NK-92 (cell line): Measurements from ENCODE around the gene RSPH9.

ENCODE experiments used
- DNase-seq: peaks from one replicate; lab custom pipeline; 2025; ENCODE audit not compliant: unreplicated experiment; lab: John Stamatoyannopoulos, UW

The RSPH9 gene

DNA sequence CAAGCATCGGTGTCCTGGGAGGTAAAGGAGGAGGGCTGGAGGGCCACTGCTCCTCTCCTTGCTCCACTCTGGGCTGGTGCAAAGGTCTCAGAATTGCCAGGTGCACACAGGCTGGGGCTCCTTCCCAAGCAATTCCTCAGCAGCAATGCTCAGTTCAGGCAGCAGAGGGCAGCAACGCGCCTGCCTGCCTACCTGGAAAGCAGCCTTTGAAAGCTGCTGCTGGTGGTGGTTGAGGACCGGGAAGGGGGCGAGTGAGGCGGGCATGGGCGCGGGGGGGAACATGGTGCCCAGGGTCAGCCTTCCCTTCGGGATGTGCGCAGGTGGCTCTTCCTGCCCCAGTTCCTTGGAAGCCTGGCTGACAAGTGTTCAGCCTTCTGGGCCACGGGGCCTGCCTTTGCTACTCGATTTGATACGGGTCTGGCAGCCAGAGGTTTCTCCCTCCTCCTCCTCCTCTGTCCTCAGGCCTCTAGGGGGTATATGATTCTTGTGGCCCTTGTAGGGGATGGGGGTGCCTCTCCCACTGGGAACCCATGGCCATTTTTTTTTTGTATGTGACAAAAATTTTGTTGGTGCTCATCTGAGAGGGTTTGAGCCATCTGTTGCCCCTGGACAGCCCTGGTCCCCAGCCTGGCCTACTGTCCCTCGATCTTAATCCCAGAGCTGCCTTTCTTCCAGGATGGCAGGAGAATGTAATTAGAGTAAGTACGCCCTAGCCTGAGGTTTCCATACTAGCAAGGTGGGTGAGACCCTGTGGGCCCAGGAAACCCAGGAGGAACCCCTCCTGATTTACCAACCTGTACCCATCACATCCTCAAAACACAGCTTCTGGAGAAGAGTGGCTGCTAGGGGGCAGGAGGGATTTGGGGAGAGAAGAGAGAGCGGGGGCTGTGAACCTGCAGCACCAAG, 22.7 kb downstream of the RSPH9 start:
- DNase-seq, result no peak

DNA sequence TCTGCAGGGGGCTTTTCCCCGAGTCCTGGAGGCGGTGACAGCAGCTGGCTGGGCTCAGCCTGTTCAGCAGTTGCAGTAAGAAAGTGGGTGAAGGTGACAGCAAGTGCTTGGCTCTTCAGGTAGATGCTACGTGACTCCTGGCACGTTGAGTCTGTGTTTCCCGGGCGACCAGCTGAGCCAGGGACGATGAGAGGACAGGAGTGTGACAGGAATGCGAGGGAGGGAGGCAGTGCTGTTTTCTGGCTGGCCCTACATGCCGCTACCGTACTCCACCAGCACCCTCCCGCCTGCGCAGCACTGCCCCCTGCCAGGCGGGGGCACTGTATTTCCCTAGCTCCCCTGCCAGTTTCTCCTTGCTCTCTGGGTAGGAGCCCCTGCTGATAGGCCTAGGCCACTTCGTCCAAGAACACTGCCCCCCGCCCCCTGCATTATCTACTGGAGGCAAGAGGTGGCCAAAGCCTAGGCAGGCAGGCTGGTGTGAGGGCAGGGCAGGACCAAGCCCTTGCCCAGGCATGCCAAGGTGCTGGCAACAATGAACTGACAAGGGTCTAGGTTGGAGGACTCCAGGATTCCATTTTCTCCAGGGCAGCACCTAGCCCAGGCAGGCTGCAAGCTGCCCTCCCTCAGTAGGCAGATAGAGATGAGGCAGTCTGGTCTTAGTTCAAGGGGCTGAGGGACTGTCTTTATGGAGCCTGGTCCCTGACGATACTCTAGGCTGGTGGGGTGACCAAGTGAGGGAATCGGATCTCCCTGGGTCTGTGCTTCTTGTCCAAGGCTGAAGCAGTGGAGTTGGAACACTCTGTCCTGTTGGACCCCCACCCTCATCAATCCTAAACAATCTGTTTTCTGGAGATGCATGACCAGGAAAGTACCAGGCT, 23.6 kb downstream of the RSPH9 start:
- DNase-seq, result no peak

DNA sequence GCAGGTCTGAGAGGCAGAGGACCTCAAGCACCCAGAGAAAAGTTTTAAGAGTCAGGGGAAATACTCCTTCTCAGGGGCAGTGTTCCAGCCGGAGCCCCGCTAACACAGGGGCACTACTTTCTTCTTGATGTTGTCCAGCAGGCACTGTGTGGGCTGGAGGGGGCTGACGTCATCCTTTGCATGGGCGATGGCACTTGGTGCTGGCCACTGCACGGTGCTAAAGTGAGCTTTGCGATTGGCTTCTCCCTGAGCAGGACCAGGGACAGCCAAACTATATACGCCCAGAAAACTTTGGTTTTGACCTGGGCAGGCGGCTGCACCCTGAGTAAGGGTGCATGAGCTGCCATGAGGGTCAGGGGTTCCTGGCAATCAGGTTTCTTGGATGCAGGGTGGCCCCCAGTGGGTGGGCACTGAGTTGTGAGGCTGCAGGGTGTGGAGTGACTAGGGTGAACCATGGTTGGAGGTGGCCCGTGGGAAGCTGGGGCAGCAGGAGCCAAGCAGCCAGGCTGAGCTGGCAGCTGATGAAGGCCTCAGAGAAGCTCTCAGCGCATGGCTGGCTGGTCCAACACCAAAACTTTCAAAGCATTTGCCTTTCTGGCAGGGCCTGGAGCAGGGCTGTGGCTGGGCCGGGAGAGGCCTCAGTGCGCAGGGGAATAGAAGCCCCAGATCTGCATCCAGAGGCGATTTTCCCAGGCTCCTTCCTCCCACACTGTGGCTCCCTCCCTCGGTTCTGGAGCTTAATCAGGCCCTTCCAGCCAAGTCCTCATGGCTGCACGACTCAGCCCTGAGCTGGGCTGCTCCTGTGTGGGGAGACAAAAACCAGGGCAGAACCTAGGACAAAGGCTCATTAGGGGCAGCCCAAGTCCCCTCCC, 24.4 kb downstream of the RSPH9 start:
- DNase-seq, result no peak

DNA sequence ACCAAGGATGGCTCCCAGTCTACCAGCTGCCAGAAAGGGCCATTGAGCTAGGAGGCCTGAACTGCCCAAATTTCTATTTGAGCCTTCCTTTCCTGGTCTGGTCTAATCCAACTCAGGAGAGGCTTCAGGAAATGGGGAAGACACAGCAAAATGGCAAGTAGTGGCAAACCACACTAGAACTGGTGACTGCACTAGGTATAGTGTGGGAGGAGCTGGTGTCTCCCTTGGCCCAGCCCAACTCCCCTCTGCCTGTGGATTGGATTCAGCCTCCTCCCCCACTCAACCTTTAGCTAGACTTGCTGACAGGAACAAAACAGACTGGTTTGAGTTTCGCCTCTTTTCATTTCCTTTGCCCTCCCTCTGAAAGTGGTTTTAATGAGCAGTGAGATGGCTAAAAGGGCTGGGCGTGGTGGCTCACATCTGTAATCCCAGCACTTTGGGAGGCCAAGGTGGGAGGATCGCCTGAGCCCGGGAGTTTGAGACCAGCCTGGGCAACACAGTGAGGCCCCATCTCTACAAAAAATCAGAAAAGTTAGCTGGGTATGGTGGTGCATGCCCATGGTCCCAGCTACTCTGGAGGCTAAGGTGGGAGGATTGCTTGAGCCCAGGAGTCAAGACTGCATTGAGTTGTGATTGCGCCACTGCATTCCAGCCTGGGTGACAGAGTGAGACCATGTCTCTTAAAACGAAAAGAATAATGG, 25.2 kb downstream of the RSPH9 start:
- no peak for DNase-seq

DNA sequence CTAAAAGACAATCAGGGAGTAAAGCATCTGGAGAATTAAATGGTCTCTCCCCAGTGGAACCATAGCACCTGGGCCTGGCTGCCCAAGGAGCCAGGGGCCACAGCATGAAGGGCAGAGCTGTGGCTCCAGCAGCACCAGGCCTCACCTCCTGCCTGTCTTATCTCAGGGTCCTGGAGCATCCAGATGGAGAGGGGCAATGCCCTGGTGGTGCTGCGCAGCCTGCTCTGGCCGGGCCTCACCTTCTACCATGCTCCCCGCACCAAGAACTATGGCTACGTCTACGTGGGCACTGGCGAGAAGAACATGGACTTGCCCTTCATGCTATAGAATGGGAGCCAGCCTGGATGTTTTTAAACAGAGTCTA, 25.8 kb downstream of the RSPH9 start:
- DNase-seq, result no peak

DNA sequence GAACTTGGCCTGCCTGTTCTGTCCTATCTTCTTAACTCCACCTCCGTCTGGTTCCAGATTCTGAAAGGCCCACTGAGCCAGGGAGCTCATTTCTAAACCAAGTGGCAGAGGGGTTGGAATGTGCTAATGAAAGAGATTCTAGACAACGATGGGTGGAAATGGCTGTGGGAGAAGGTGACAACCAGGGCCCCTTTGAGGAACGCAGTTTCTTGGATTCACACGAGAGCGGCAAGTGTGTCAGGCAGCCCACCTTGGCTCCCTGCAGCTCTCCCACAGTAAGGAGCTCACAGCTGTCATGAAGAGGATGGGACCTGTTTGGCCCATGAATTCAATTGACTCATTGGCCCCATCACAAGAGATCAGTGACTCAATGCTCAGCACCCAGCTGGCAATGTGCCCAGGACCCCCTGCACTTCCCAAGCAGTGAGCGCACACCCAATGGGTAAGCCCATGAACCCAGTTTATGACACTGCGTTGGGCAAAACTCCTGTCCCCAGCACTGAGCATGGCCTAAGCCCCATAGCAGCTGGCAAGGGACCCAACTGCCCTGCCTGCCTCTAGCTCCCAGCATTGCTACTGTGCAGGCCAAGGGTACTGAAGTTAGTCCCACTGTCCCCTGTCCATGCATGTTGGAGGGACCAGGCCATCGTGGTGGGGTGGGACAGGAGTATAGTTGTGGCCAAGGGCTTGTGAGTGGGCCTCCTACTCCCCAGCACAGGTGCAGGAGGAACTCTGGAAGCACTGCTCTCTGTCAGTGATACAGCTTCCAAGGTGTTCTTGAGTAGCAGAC, 26.4 kb downstream of the RSPH9 start:
- DNase-seq, result no peak

DNA sequence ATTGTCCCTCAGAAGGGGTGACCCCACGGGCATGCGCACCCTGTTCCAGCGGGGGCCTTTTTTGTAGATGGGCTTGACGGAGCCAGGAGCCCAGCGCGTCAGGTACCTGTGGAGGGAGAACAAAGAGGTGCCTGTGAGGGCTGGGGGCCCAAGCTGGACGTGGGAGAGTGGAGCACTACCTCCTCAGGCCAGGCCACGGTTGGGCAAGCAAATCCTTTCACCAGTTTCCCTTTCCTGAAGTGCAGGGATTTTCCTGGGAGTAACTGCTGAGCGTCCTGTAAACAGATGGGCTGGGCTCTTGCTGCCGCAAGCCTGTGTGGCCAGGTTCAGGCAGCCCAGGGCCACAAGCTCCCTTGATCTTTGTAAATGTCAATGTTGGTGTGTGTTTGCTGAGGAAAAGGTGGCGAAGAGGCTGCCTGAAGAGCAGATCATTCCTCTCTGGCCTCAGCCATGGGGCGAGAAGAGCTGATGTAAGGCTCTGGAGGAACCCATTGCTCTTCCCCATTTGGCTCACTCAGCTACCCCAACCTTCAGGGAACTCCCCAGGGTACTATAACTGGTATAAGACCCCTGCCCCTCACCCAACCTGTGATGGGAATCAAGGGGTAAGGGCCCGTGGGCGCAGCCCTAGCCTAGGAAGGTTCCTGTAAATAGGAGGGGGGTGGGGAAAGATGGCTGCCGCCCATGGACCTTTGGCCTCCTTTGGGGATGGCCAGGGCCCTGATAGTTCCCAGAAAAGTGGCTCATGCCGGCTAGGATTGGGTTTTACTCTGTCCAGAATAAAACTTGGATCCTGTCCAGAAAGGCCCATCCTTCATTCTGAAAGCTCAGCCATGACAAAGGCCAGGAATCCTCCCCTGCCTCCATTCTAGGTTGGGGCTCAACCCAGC, 27.2 kb downstream of the RSPH9 start:
- DNase-seq, result no peak

DNA sequence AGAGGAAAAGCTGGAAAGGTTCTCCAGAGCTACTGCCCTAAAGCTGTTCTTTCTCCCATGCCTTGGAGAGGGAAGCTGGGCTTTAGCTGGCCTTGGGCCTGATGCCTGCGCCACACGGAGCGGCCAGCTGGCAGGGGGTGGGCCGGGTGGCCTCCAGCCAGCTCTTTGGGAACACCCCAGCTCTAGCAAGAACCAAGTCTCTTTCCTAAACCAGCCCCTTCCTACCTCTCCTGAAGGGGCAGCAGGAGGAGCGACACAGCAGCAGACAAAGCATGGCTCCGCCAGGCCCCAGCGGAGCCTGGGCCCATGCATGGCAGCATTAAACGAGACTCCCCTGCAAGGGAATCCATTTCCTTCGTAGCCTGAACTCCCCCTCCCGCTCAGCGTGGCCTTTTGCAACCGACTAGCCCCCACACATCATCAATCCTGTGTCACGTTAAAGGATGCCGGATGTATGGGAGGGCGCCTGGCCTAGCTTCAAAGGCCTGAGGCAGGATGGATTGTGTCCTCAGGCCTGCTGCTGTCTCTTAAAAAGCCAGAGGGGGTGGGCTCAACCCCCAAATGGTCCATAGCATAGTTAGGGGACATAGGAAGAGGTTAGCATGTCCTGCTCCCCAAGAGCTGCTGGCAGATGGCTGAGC, 28.7 kb downstream of the RSPH9 start:
- no peak for DNase-seq

DNA sequence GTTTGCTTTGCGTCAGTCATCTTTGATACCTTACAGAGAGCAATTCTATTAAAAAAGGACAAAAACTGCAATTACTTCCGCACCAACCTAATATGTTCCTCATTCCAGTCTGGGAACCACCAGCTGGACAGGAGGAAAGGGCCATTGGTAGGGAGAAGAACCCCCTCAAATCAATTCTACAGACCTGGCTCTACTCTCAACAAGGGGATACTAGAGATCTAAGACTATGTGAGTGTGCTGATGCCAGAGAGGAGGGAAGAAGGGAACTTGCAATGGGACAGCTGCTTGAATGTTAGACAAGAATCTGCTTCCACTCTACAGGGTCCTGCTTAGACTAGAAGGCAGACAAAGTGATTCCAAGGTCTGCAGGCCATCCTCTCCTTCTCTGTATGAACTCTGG, 29.5 kb downstream of the RSPH9 start:
- no peak for DNase-seq

DNA sequence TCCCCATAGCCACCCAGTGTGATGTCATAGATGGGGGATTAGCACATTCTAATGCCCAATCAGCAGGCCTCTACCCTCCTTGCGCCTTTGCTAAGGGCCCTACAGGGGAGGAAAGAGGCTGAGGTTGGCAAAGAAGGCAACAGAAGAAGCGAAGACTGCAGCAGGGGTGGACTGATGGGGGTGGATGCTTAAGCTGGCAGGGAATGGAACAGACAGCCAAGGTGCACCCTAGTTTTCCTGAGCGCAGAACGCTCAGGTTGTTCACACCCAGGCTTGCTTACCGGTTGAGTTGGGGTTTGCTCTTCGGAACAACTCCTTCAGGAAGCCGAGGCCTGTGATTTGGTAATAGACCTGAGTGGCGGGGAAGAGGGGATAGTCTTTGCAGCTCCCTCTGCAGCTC, 30.1 kb downstream of the RSPH9 start:
- no peak for DNase-seq

DNA sequence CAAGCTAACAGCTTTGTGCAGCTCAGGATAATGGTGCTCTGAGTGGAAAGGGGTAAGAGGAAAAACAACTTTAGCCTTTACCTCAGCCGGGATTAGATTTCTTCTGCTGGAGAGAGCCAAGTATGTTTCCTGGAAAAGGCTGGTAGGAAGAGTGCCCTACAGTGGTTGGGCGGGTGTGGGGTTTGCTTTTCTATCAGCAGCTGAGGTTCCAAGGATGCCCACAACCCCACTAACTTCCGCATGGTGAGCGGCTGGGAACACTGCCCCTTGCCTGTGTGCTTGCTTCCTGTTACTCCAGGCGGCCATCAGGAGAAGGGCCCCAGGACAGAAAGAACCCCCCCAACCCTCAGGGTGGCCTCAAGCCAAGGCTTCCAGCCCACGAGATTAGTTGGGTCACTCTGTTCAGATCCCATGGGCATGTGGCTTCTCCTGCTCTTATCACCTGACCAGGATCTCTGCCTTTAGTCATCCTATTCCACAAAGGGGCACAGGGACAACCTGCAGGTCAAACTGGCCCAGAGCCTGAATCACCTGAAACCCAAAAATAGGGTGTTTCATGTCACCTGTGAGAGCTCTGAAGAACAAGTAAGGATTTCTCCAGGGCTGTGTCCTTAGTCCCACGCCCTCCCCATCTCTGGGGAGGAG, 32.2 kb downstream of the RSPH9 start:
- no peak for DNase-seq

DNA sequence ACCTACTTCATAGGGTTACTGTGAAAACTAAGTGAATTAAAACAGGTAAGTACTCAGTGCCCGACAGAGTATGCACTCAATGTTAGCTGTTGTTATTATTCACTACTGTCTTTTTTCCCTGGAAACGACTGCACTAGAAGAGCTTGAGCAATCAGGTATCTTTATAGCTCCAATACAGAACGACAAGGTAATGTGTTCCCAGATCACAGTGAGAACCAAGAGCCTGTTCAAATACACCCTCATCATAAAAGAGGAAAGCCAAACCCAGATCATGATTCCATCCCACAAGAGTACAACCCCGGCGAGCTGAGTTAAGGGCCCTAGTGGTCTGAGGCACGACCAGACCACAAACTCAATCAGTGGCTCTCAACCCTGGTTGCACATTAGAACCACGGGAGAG, 32.9 kb downstream of the RSPH9 start:
- DNase-seq, result no peak

DNA sequence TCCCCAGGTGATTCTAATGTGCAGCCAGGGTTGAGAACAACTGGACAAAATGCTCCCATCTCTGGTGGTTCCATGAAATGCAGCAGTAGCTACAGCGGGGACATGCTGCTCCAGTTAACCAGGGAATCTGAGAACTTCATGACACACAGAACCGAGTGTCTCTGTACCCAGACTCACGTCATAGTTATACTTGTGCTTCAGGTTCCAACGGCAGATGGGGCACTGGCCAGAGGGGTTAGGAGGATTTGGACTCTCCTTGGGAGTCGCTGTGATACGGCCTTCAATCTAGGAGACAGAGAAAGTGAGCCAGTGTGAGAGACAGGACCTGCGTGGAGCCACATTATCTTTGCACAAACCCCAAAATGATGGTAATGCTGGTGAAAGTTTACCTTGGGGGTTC, 33.5 kb downstream of the RSPH9 start:
- DNase-seq, result no peak

DNA sequence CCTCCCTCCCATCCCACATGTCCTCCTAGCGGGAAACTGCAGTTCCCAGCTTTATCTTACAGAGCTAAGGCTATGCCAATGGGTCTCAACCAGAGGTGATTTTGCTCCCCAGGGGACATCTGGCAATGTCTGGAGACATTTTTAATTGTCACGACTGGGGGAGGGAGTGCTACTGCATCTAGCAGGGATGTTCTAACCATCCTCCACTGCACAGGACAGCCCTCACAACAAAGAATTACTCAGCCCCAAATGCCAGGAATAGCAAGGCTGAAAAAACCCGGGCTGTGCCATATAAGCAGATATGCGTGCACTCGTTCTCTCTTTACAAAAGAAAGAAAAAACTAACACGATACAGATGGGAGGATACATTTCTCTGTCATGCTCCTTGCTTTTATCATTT, 34.2 kb downstream of the RSPH9 start:
- DNase-seq, result no peak

DNA sequence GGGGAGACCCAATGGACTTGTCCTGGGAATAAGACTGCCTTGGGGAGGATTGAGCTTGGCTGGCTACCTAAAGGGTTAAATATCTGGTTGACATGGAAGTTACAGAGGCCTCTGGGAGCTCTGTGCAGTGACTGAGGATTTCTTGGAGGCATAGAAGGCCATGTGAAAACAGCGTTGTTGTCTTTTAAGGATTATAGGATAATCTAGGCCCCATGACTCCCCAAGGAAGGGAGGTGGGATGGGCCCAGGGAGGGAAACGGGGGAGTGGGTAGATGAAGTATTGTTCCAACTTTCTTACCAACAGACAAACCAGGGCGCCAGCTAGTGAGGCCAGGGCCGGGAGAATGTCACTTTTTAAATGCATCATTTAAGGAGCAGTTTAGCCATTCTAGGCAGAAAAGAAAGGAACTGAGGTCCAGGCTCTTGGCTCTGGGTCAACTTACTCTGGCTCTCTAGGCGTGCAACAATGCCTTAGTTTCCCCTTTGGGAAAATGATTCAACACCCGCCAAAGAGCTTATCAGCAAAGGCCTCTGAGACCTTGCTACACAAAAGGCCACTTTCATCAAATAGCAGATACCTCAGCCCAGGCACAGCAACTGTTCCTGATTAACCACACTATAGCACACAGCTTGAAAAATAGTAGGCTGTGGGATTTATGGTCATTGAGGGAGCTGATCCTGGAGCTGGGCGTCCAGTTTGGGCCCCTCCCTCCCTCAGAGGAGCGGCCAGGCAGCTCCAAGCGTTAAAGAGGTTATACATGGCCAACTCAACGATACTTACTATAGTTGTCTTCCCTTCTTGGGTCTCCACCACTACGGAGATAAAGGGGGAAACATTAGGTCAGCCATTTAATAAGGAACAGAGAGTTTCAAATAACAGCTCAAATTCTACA, 35.7 kb downstream of the RSPH9 start:
- DNase-seq, result no peak

DNA sequence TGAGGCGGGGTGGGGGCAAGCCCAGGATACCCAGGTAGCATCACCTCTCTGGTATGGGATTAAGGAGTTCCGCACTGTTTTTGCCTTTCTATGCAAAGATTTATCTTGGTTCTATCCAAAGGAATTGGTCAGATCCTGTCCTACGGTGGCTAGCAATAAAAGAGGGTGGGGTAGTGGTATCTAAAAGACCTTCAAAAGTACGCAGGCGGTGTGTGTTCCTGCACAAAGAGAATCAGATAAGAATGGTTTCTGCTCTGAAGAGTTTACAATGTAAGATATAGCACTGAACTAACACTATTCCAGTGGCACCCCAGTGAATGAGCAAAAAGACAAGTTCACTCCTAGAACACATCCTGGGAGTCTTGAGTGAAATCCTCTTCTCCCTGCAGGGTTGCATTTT, 36.5 kb downstream of the RSPH9 start:
- no peak for DNase-seq
